ENCODE measurements around the gene LACTB.

Gene LACTB

DNA sequence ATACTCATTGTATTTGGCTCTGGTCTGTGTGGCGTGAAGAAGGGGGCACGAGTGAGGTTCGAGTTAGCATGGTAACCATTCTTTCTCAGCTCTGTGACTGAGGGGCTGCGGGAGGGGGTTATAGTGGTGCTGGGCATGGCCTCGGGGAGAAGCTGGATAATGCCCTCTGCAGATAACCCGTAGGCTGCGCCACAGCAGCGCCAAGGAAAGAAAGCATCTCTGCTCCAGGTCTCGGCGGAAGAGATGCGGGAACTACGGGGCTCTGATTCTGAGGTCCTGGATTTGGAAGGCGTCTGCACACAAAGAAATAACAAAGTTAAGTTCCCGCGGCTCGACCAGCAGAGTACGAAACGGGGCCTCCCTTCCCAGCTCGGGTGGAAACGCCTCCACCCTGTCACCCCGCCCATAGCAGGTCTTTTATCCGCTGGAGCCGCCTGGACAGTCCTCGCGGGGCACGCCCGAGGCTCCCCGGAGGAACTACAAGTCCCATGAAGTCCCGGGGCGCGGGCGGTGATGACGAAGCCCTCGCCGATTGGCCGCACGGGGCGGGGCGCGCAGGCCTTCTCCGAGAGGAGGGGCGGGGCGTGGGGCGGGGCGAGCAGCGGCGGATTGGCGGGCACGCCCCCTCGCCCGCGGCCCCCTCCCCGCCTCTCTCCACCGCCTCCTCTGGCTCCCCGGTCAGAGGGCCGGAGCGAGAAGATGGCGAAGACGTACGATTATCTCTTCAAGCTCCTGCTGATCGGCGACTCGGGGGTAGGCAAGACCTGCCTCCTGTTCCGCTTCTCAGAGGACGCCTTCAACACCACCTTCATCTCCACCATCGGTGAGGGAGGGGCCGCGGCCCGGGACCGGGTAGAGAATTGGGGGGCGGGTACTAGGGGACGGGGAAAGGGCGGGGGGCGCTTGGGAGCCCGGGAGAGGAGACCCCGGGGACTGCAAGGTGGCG lies 67.5 kb downstream of the LACTB start, which contains the start of gene RAB8B:
Gene RAB8B (plus strand): TSS at position 681 of the 946 bp plus-strand sequence. CDS start 19 bp downstream, at position 700.
- Histone ChIP-seq H3K27ac (ENCODE audit: insufficient read depth in 1 of 2, low read depth in 1 of 2, low read length in 2 of 2, poor library complexity in 1 of 2, severe bottlenecking in 2 of 2) (peak within 1 kb of the TSS; percentile 62 to 87), H3K36me3 (ENCODE audit: control insufficient read depth in 4 of 4, insufficient read depth in 4 of 4, low read length in 3 of 4) (no peaks in the 10 kb centered on the region), H3K9me3 (ENCODE audit: control extremely low read depth in 1 of 5, control insufficient read depth in 4 of 5, insufficient read depth in 2 of 5, low read depth in 1 of 5, low read length in 4 of 5) (no peaks in the 10 kb centered on the region), H3K4me1 (ENCODE audit: control extremely low read depth in 1 of 4, control insufficient read depth in 4 of 4, insufficient read depth in 4 of 4, low read length in 3 of 4) (peaks cover 37 to 52% (median 48%) of the 10 kb centered on the region in 4 experiments), H3K4me3 (ENCODE audit: control insufficient read depth in 1 of 7, extremely low read depth in 1 of 7, insufficient read depth in 4 of 7, low read depth in 2 of 7, low read length in 6 of 7) (peak within 1 kb of the TSS; percentile 58 to 97 (median 88)), H3K27me3 (replicated peaks in 2 of 5; ENCODE audit: control insufficient read depth in 4 of 5, insufficient read depth in 5 of 5, low read length in 4 of 5) (peaks cover 0 to 2% (median 0%) of the 10 kb centered on the region in 5 experiments)
- CTCF ChIA-PET = interaction anchor here (1.0 to 1.2 kb wide), 3 partner anchors 14 to 23 kb away, joined by 3 to 4 read pairs (median 3); no protein-coding TSS in a partner anchor
- POLR2A ChIA-PET = interaction anchor here (0.6 kb wide), 1 partner anchor 32 kb away, joined by 3 read pairs; the partner anchor contains the start of gene RPS27L
- WGBS (ENCODE audit: insufficient coverage) = under 1% methylated on average over 66 of the region's 77 CpGs
- DNase-seq = peak; percentile 91 to 95 (median 94)

DNA sequence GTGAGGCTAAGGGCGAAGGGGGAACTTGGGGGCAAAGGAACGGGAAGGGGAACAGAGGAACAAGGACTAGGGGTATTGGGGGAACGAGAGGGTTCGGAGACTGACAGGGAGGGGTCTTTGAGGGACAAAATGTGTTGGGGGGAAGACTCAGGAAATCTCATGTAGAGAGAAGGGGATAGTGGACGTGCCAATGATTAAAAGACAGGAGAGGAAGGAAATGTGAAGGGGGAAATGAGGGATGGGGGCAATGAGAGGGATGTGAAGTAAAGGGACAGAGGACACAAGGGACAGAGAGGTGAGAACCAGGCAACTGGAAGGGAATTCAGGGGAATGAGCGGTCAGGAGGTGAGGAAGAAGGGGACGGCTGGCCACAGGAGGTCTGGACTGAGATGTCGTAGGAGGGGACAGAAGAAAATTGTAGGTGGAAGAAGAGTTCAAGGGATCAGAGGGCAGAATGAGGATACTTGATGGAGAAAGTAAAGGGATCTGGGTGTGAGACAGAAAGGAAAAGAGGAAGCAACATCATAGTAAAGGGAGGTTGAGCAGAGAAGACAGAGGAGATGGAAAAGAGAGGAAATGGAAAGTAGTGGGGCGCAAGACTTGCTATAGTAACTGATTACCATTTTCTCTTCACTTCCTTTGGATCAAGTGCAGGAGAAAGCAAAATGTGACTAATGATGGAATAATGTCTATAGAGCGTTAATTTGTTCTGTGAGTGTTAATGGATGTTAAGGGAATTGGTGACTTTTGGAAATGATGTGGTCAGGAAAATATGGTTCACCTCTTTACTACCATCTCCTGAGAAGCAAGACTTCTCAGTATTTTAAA lies 68.5 kb downstream of the LACTB start:
- 2% methylated on average over 9 of the region's 10 CpGs for WGBS (ENCODE audit: insufficient coverage)
- CTCF ChIA-PET = interaction anchor here (1.1 to 2.2 kb wide), 2 partner anchors 37 to 84 kb away, joined by 3 to 10 read pairs; no protein-coding TSS in a partner anchor
- Histone ChIP-seq H3K9me3 (ENCODE audit: control extremely low read depth in 1 of 5, control insufficient read depth in 4 of 5, insufficient read depth in 2 of 5, low read depth in 1 of 5, low read length in 4 of 5) (no peaks in the 10 kb centered on the region), H3K27me3 (replicated peaks in 2 of 5; ENCODE audit: control insufficient read depth in 4 of 5, insufficient read depth in 5 of 5, low read length in 4 of 5) (peaks cover 0 to 2% (median 0%) of the 10 kb centered on the region in 5 experiments), H3K4me1 (ENCODE audit: control extremely low read depth in 1 of 4, control insufficient read depth in 4 of 4, insufficient read depth in 4 of 4, low read length in 3 of 4) (peaks cover 47 to 61% (median 56%) of the 10 kb centered on the region in 4 experiments), H3K4me3 (ENCODE audit: control insufficient read depth in 1 of 7, extremely low read depth in 1 of 7, insufficient read depth in 4 of 7, low read depth in 2 of 7, low read length in 6 of 7) (peak overlapping the region; percentile 58 to 97 (median 88)), H3K36me3 (ENCODE audit: control insufficient read depth in 4 of 4, insufficient read depth in 4 of 4, low read length in 3 of 4) (no peaks in the 10 kb centered on the region), H3K27ac (ENCODE audit: insufficient read depth in 1 of 2, low read depth in 1 of 2, low read length in 2 of 2, poor library complexity in 1 of 2, severe bottlenecking in 2 of 2) (peak overlapping the region; percentile 62 to 87)
- POLR2A ChIA-PET = interaction anchor here (1.9 kb wide), 1 partner anchor 14 kb away, joined by 6 read pairs; no protein-coding TSS in a partner anchor
- DNase-seq = peak in 2 of 3 donors; percentile 45 to 54

DNA sequence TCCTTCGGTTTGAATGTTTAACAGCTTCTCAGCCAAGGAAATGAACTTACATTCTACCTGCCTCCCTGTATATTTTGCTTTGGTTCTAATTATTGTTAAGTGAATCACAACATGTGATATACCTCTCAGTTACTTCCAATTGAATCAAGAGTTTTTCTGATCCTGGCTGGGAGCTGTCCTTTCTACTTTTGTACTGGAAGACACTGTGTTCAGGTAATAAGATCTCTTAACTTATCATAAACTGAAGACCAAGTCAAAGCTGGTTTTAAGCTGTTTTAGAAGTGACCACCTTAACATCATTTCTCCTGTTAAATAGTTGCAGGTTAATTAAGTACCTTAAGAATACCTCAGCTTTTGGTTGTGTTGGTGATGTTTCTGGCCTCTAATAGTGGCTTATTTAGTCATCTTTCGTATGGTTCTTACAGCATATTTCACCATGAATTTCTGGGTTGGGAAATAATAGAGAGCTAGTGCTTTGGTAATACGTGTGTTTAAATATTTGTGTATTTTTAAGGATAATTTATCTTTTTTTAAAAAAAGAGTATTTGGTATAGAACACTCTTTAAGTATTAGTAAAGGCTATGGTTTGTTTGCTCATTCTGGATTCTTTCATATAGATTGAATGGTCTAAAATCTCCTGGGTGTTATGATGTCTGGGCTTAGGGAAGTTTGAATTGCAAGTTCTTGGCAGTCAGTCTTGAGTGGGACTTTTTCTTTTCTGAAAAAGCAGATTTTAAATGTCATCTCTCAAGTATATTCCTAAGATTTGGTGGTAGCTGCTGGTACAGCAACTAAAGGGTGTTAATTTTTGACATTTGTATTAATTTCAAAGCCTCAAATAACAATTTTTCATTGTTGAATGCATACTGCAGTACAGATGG lies 69.3 kb downstream of the LACTB start:
- CTCF ChIA-PET = interaction anchor here (1.1 to 2.2 kb wide), 6 partner anchors 12 to 88 kb away, joined by 3 to 11 read pairs (median 6); no protein-coding TSS in a partner anchor
- Histone ChIP-seq H3K36me3 (ENCODE audit: control insufficient read depth in 4 of 4, insufficient read depth in 4 of 4, low read length in 3 of 4) (no peaks in the 10 kb centered on the region), H3K4me3 (ENCODE audit: control insufficient read depth in 1 of 7, extremely low read depth in 1 of 7, insufficient read depth in 4 of 7, low read depth in 2 of 7, low read length in 6 of 7) (peak overlapping the region in 6 of 7 experiments; percentile 81 to 97 (median 92)), H3K4me1 (ENCODE audit: control extremely low read depth in 1 of 4, control insufficient read depth in 4 of 4, insufficient read depth in 4 of 4, low read length in 3 of 4) (peaks cover 54 to 70% (median 65%) of the 10 kb centered on the region in 4 experiments), H3K27me3 (replicated peaks in 2 of 5; ENCODE audit: control insufficient read depth in 4 of 5, insufficient read depth in 5 of 5, low read length in 4 of 5) (peaks cover 0 to 2% (median 0%) of the 10 kb centered on the region in 5 experiments), H3K27ac (ENCODE audit: insufficient read depth in 1 of 2, low read depth in 1 of 2, low read length in 2 of 2, poor library complexity in 1 of 2, severe bottlenecking in 2 of 2) (peak overlapping the region; percentile 49 to 87), H3K9me3 (ENCODE audit: control extremely low read depth in 1 of 5, control insufficient read depth in 4 of 5, insufficient read depth in 2 of 5, low read depth in 1 of 5, low read length in 4 of 5) (no peaks in the 10 kb centered on the region)
- POLR2A ChIA-PET = interaction anchor here (0.7 to 1.9 kb wide), 3 partner anchors 13 to 85 kb away, joined by 4 to 6 read pairs (median 4); no protein-coding TSS in a partner anchor
- DNase-seq = no peak
- WGBS (ENCODE audit: insufficient coverage) = no CpG with 5 or more reads among the region's 3 CpGs

All from common myeloid progenitor, CD34-positive (primary cell).